GM10266 (cell line): ENCODE data around the gene TMEM106C.

ENCODE experiments used
- DNase-seq: peaks from one replicate; pipeline ENCODE4 v3.0.0; 2012; ENCODE audit errors: extremely low spot score
- CTCF ChIP-seq: IDR thresholded peaks from 2 replicates; pipeline ENCODE4 v1.5.1; 2012; ENCODE audit warnings: mild to moderate bottlenecking, low read depth; ENCODE audit not compliant: control insufficient read depth, insufficient read depth; ENCODE audit errors: missing control alignments

Gene TMEM106C

GRCh38 chr12:47938093-47938492, 25.3 kb upstream of the TMEM106C start:
- no peak for DNase-seq
- TF ChIP-seq CTCF, result no peak

- no peak for DNase-seq
- TF ChIP-seq CTCF, result no peak
Observed at GRCh38 chr12:47938594-47938993, 24.8 kb upstream of the TMEM106C start.

- no peak for TF ChIP-seq CTCF
- DNase-seq, result no peak
Observed at GRCh38 chr12:47939009-47939601, 24.3 kb upstream of the TMEM106C start.

GRCh38 chr12:47940773-47941474, 22.5 kb upstream of the TMEM106C start:
- no peak for DNase-seq
- no peak for TF ChIP-seq CTCF

- TF ChIP-seq CTCF, result no peak
- no peak for DNase-seq
Observed at GRCh38 chr12:47941475-47941780, 22.0 kb upstream of the TMEM106C start.

DNA sequence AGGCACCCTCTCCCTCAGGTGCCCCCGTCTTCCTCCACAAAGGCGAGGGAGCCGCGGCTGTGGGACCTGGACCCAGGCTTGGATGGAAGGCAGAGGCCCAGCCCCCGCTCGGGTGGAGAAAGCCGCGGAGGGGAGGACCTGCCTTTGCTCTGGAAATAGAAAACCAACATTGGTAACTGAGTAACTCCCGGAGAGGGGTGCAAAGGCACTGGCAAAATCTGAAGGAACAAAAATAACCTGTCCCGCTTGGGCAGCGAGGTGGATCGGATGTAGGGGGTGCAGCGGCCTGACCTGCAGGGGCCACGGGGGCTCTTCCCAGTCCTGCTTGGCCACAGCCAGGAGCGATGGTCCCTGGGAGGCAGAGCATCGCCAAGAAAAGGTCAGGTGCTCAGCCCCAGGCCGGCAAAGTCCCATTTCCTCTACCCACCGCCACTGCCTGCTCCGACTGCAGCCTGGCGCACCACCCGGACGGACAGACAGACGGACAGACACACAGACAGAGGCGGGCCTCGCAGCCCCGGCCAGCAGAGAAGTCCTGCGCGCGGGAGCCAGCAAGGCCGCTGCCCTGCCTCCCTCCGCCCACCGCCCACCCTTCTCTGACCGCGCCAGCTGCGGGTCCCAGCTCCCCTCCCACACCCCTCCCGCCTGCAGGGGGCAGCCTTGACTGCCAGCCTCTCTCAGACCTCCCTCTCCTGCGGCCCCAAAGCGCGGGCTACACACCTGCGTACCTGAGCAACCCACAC, 21.4 kb upstream of the TMEM106C start:
- DNase-seq, result no peak
- TF ChIP-seq CTCF, result peak; percentile 23
